ENCODE measurements around the gene LRRK2. TPM values are rescaled to one million over a fixed set of nuclear protein-coding genes. Genes with fewer than 3 reads are reported as not detected.

Gene LRRK2
- total RNA-seq, 4 donors from 2014 or later: 29.6 to 38.5 (median 32.3) TPM

- WGBS, 2 donors: 11 to 21% methylated on average over 1 of the region's 1 CpG
- Histone ChIP-seq H3K27ac (peak overlapping the region; percentile 96 to 99 (median 98)), H3K4me1 (peaks cover 0 to 55% (median 3%) of the 10 kb centered on the region in 4 donors), H3K4me3 (peak overlapping the region; percentile 77 to 91 (median 78)), H3K27me3 (no peaks in the 10 kb centered on the region), H3K36me3 (no peaks in the 10 kb centered on the region), H3K9me3 (no peaks in the 10 kb centered on the region)
- DNase-seq (ENCODE audit: low spot score in 2 of 2): no peak
- TF ChIP-seq POLR2A (IDR thresholded peaks at IDR 0.05): no peak
- TF ChIP-seq CTCF (IDR thresholded peaks at IDR 0.05): no peak
- TF ChIP-seq EP300 (IDR thresholded peaks at IDR 0.05): no peak
These were observed 1.3 kb downstream of the LRRK2 start for GRCh38 chr12:40225984-40226602.

DNA sequence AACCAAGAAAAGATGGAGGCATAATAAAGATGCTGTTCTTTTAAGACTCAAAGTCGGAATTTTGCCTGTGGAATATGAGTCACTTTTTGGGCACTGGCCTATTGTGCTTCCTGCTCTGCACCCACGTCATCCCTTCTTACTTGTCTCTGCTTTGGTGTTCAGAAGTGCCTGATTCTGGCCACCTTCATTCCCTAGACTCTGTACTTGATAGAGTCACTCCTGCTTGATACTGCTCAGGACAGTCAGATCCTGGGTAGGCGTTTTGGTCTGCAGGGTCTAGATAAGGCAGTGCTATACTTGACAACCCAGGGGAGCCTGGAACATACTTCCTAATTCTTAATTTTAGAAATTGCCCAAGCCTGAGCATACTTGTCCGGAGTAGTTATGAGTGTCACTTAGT, 1.9 kb downstream of the LRRK2 start:
- Histone ChIP-seq H3K9me3 (no peaks in the 10 kb centered on the region), H3K4me3 (peak overlapping the region; percentile 16 to 91 (median 78)), H3K27me3 (no peaks in the 10 kb centered on the region), H3K36me3 (no peaks in the 10 kb centered on the region), H3K27ac (peak overlapping the region; percentile 96 to 99 (median 98)), H3K4me1 (peaks cover 0 to 52% (median 3%) of the 10 kb centered on the region in 4 donors)
- peak; percentile 39 to 67 for DNase-seq (ENCODE audit: low spot score in 2 of 2)
- TF ChIP-seq EP300 (IDR thresholded peaks at IDR 0.05): peak in 1 of 2 donors; percentile 74
- no peak for TF ChIP-seq CTCF (IDR thresholded peaks at IDR 0.05)
- WGBS, 2 donors: 16 to 18% methylated on average over 4 of the region's 4 CpGs

- TF ChIP-seq CTCF (IDR thresholded peaks at IDR 0.05) (no peak), EP300 (IDR thresholded peaks at IDR 0.05) (no peak), POLR2A (IDR thresholded peaks at IDR 0.05) (no peak)
- peaks cover 0 to 49% (median 3%) of the 10 kb centered on the region in 4 donors for H3K4me1 ChIP-seq
These were observed 2.6 kb downstream of the LRRK2 start for GRCh38 chr12:40227447-40227846.

GRCh38 chr12:40228727-40229126, 3.9 kb downstream of the LRRK2 start:
- WGBS, 2 donors: 81 to 89% methylated on average over 3 of the region's 3 CpGs
- H3K27ac ChIP-seq: peak overlapping the region in 1 of 4 donors; percentile 11
- H3K4me1 ChIP-seq: peaks cover 0 to 37% (median 0%) of the 10 kb centered on the region in 4 donors
- no peaks in the 10 kb centered on the region for H3K27me3 ChIP-seq
- H3K9me3 ChIP-seq: no peaks in the 10 kb centered on the region
- H3K36me3 ChIP-seq: peaks cover 0 to 11% (median 0%) of the 10 kb centered on the region in 3 donors
- H3K4me3 ChIP-seq: no peak overlapping the region
- no peak for DNase-seq (ENCODE audit: low spot score in 2 of 2)
- TF ChIP-seq POLR2A (IDR thresholded peaks at IDR 0.05): no peak
- TF ChIP-seq EP300 (IDR thresholded peaks at IDR 0.05): no peak
- no peak for TF ChIP-seq CTCF (IDR thresholded peaks at IDR 0.05)

More at GRCh38 chr12:40227447-40227846, 2.6 kb downstream of the LRRK2 start:
- DNase-seq (ENCODE audit: low spot score in 2 of 2): no peak
- no peaks in the 10 kb centered on the region for H3K9me3 ChIP-seq
- H3K27ac ChIP-seq: peak overlapping the region in 3 of 4 donors; percentile 96 to 98 (median 98)
- H3K36me3 ChIP-seq: no peaks in the 10 kb centered on the region
- WGBS, 2 donors: 89 to 92% methylated on average over 1 of the region's 1 CpG
- no peak overlapping the region for H3K4me3 ChIP-seq
- H3K27me3 ChIP-seq: no peaks in the 10 kb centered on the region
